ENCODE data around the gene KLHL42.

Gene KLHL42

GRCh38 chr12:27780612-27781408 is 777 bp downstream of the KLHL42 start:
- DNase-seq = no peak

- DNase-seq = no peak
These were observed 1.6 kb downstream of the KLHL42 start for GRCh38 chr12:27781680-27782079.

DNA sequence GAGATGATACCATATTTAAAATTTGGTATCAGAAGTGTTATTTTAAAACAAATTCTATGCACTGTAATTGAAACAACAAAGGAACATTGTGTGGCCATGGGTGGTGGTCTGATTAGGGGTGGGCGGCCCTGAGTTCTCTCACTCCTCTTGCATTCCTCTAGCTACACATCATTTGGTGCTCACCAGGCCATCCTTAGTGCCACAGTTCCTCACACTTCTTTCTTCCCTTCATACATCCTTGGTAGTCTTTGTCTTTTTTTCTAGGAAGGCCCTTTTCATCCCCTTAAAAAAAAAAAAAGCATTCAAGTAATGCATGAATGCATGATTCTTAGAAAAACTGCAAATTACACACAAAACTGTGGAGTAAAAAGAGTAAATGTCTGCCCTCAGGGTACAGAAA is 2.4 kb downstream of the KLHL42 start:
- DNase-seq = no peak

DNA sequence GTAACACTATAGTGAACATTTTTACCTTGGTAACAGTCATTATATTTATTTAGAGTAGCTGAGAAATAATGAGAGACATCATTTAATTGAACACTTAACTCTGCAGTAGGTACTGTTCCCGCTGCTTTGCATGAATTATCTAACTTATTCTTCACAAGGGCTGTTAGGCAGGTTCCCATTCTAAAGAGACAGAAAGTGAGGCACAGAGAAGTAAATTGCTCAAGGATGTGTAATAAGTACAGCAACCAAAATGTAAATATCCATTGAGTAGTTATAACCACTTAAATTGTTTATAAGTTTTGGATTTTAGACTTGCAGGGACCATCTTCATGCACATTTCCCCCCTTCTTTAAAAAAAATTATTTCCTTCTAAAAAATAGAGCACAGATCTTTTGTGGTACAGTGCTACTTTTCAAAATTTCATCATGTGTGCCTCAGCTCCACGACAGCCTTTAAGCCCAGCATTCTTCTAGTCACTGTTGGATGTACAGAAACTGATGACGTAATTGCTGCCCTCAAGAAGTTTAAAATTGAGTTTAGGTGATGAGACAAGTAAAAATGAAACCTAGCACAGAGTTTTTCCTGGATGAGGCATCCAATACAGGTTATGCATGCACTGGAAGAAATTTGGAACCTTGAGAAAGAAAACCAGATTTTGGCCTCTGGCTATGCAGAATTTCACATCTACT is 6.0 kb downstream of the KLHL42 start:
- no peak for DNase-seq

DNA sequence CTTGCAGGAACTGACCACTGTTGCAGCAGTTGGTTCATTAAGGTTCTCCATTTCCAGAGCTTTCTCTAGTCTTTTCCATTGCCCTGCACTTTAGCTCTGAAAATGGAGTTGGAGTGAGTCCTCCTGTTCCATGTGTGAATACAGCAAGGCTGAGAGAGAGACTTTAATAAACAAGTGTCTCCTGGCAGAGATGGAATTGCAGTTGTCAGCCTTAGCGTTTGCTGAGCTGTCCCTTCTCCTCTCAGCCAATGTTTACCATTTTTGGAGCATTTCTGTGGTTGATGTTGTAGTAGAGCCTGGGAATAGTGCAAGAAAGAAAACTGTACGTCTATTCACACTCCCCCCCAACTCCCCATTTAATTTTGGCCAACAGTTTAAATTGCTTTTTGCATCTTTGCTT is 7.5 kb downstream of the KLHL42 start:
- DNase-seq = no peak

- DNase-seq = no peak
These were observed 10.1 kb downstream of the KLHL42 start for GRCh38 chr12:27790179-27790578.

DNA sequence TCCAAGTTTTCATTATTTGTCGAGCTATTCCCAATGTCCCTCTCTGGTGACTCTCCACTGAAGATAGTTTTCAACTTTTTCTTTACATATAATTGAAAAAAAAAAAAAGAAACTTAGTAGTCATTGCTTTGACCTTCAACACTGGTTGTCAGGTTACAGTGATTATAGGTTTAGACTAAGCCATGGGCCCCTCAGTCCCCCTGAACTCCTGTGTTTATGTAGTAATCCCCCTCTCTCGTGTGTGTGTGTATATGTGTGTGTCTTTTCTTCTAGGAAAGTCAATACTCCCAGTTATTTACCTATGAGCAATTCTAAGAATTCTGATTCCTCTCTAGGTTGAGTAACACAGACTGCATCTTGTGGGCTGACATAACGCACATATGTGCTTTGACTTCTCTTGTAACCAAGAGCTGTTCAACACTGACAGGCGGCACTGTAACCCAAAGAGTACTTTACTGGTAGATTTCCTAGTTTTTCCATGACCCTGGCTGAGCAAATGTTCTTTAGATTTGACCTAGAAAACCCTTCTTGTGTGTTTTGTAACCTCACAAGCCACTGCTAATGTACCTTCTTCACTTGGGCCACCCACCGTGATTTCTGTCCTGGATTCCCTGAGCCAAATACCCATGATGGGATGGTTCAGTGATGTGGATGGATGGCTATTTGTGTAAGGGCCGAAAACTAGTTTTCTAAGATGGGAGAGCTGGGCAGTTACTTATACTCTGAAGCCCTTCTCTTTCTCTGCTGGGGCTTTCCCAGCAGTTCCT is 15.0 kb downstream of the KLHL42 start:
- no peak for DNase-seq

GRCh38 chr12:27796128-27796527 is 16.1 kb downstream of the KLHL42 start:
- DNase-seq = no peak

GRCh38 chr12:27797301-27798025 is 17.4 kb downstream of the KLHL42 start:
- DNase-seq = no peak

- DNase-seq = no peak
These were observed 20.8 kb downstream of the KLHL42 start for GRCh38 chr12:27800819-27801218.

DNA sequence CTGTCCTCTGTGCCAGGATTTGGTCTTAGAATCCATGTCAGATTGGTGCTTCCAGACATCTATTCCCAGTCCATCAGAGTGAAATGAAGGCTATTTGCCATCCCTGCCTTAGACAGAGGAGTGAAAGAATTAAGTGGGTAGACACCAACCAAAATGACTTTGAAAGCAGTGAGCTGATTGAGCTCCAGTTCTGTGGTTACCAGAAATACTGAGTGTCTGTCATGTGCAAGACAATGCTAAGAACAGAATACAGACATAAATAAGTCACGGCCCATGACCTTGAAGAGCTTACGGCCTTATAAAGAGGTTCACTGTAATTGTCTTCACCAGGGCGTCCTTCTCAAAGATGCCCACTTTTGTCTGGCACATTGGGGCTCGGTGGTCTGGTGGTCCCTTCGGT is 21.6 kb downstream of the KLHL42 start:
- DNase-seq = no peak

- DNase-seq = no peak
These were observed 22.5 kb downstream of the KLHL42 start for GRCh38 chr12:27802511-27802910.

DNA sequence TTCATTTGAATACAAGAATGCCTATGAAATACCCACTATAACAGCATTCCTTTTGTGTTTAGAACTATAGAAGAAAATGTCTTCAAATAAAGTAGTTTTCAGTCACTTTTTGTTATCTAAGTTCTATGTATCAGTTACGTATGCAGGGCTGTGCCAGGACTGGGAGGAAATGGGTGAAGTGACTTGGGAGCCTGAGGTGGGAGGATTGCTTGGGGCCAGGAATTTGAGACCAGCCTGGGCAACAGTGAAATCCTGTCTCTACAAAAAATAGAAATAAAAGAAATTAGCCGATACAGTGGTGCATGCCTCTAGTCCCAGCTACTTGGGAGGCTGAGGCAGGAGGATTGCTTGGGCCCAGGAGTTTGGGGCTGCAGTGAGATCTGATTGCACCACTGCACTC is 22.9 kb downstream of the KLHL42 start:
- DNase-seq = no peak

DNA sequence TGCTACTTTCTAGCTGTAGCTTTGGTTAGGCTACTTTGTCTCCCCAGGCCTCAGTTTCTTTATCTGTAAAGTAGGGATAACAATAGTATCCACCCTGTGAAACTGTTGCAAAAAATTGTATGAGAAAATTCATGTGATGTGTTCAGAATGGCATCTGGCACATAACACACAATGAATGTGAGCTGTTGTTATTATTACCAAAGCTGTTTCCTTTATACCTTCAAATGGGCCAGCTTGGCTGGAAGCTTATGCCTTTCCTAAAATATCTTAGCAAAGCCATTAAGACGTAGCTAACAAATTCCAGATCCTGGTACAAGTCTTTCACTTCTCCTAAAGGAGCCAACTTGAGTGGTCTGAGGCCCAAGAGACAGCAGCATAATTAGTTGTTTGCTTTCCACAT is 25.2 kb downstream of the KLHL42 start:
- DNase-seq = no peak

GRCh38 chr12:27806259-27806658 is 26.2 kb downstream of the KLHL42 start:
- no peak for DNase-seq

- DNase-seq = no peak
These were observed 27.1 kb downstream of the KLHL42 start for GRCh38 chr12:27807063-27807703.

DNA sequence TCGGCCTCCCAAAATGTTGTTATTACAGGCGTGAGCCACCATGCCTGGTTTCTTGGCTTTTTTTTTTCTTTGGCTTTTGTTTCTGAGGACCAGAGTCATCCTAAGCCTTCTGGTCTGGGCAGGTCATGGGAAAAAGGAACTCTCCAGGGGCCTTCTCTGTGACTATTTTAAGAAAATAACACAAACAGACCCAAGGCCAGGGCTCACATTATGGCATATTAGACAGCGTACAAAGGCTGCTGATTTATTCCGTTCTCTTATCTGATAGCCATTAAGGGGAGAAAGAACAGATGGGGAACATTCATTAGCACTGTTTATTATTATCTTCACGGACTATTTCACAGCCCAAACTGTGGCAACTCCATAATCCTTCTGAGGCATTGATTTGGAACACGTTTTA is 28.8 kb downstream of the KLHL42 start:
- no peak for DNase-seq

DNA sequence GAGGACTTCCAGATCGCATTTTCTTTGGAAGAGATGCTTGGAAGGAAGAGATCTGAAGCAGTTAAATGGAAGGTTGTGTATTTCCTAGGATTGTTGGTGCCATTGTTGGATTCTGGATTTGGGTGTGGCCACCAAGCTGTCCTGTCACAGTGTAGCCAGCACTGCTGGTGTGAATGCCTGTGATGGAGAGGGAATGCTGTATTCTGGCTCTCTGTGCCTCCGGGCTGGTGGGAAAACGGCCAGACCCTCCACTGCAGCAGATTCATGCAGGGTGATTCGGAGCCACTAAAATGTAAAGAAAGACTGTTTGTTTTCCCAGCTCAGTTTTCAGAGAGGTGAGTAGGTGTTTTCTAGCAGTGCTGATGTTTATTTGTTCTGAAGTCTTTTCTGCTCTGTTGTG is 30.7 kb downstream of the KLHL42 start:
- DNase-seq = no peak

- no peak for DNase-seq
These were observed 32.5 kb downstream of the KLHL42 start for GRCh38 chr12:27812502-27812901.

DNA sequence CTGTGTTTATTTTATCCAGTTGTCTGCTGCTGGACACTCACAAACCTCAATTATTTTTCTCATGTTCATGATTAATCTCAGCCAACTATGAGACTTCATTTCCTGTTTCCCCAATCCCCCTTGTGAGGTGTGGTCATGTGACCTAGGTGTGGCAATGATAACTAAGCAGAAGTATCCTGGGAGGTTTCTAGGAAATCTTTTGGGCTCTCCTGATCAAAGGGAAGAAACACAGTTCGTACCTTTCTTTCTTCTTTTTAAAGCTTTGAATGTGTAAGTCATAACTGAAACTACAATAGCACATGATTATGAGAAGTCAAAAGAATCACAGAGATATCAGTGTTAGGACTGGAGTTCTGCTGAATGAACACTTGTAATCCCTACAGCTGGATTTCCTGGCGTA is 34.4 kb downstream of the KLHL42 start:
- no peak for DNase-seq

DNA sequence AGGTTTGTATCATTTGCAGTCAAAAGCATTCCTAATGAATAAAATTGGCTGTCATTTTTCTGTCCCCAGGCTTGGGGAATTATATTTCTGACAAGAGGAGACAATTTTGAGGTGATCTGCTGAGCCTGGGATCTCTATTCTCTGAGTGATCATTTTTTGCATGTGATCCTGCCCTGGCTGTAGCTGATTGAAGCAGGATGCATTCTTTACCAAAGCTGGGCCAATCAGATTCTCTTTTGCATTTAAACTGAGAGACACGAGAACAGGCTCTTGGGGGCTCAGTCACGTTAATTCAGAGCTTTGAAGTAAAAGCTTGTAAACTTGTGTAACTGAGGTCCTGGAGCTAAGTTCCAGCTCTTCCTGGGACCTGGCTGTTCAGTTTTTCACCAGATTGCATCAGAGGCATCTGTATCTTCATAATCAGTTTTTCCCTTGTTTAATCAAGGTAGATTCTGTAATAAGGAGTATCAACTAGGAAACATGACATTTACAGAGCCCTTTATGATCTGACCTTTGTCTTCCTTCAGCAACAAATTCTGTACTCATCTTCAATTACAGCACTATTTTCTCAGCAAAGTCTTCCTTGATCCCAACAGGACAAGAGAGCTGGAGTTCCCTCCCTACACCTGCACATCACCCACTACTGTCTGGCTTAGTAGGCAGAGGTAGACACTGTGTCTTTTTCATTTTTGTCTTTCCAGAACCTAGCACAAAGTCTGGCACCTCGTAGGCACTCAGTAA is 35.0 kb downstream of the KLHL42 start:
- no peak for DNase-seq

- no peak for DNase-seq
These were observed 37.7 kb downstream of the KLHL42 start for GRCh38 chr12:27817766-27818165.
